H7 (cell line): ENCODE data around the gene ZNF598. TPM values are rescaled to one million over a fixed set of nuclear protein-coding genes. Genes with fewer than 3 reads are reported as not detected.

Experiments used
- total RNA-seq: library from RNA; depleted of rRNA; stranded (reverse); fragments of >200 nt; shearing (Covaris generic); gene quantifications from 2 replicates; pipeline ENCODE4 v1.2.3, GENCODE V29; 2014; rRNA removed

Gene ZNF598
- total RNA-seq, 1 experiment from 2014 or later = 28.4 TPM

Other genes with a start within 250 kb of the ZNF598 start
- gene NME3, start 238.3 kb downstream of the ZNF598 start, total RNA-seq = 147 and 179 TPM in 2 replicates
- gene EME2, start 237.0 kb downstream of the ZNF598 start, total RNA-seq = 12.7 and 15.3 TPM in 2 replicates
- 304 and 324 TPM in 2 replicates for gene MRPS34, start 236.7 kb downstream of the ZNF598 start, total RNA-seq
- 43.3 and 60.4 TPM in 2 replicates for gene SPSB3, start 227.2 kb downstream of the ZNF598 start, total RNA-seq
- 138 and 152 TPM in 2 replicates for gene NUBP2, start 226.9 kb downstream of the ZNF598 start, total RNA-seq
- not detected in 2 replicates for gene IGFALS, start 216.1 kb downstream of the ZNF598 start, total RNA-seq
- gene HAGH, start 183.0 kb downstream of the ZNF598 start, total RNA-seq = 45.6 and 51.8 TPM in 2 replicates
- 18.2 and 26.1 TPM in 2 replicates for gene FAHD1, start 182.6 kb downstream of the ZNF598 start, total RNA-seq
- 6.4 and 7.9 TPM in 2 replicates for gene MEIOB, start 137.7 kb downstream of the ZNF598 start, total RNA-seq
- not detected in 2 replicates for gene HS3ST6, start 91.4 kb downstream of the ZNF598 start, total RNA-seq
- 13.2 and 16.1 TPM in 2 replicates for gene MSRB1, start 66.6 kb downstream of the ZNF598 start, total RNA-seq
- gene RPL3L, start 55.1 kb downstream of the ZNF598 start, total RNA-seq = 0.44 TPM in 1 of 2 replicates, not detected in the other
- gene NDUFB10, start 50.3 kb downstream of the ZNF598 start, total RNA-seq = 305 and 403 TPM in 2 replicates
- 4,719 and 5,018 TPM in 2 replicates for gene RPS2, start 45.0 kb downstream of the ZNF598 start, total RNA-seq
- not detected in 2 replicates for gene RNF151, start 43.0 kb downstream of the ZNF598 start, total RNA-seq
- 91.7 and 104 TPM in 2 replicates for gene TBL3, start 37.8 kb downstream of the ZNF598 start, total RNA-seq
- gene NOXO1, start 28.4 kb downstream of the ZNF598 start, total RNA-seq = 1.3 TPM in 1 of 2 replicates, not detected in the other
- gene GFER, start 25.6 kb downstream of the ZNF598 start, total RNA-seq = 75.1 and 77.8 TPM in 2 replicates
- gene SYNGR3, start 19.9 kb downstream of the ZNF598 start, total RNA-seq = 38.6 and 60.0 TPM in 2 replicates
- gene NPW, start 10.0 kb upstream of the ZNF598 start, total RNA-seq = 2.0 and 2.3 TPM in 2 replicates
- 14.0 and 17.1 TPM in 2 replicates for gene NHERF2, start 17.1 kb upstream of the ZNF598 start, total RNA-seq
- gene NTHL1, start 38.0 kb upstream of the ZNF598 start, total RNA-seq = 104 and 108 TPM in 2 replicates
- gene TSC2, start 38.2 kb upstream of the ZNF598 start, total RNA-seq = 37.6 and 42.6 TPM in 2 replicates
- 45.6 and 64.4 TPM in 2 replicates for gene PKD1, start 126.1 kb upstream of the ZNF598 start, total RNA-seq
- 9.2 and 10.7 TPM in 2 replicates for gene RAB26, start 138.8 kb upstream of the ZNF598 start, total RNA-seq
- gene TRAF7, start 146.0 kb upstream of the ZNF598 start, total RNA-seq = 147 and 153 TPM in 2 replicates
- gene CASKIN1, start 186.8 kb upstream of the ZNF598 start, total RNA-seq = 1.5 and 2.0 TPM in 2 replicates
- gene MLST8, start 195.6 kb upstream of the ZNF598 start, total RNA-seq = 25.4 and 28.6 TPM in 2 replicates
- 3.9 and 7.4 TPM in 2 replicates for gene BRICD5, start 201.0 kb upstream of the ZNF598 start, total RNA-seq
- gene PGP, start 205.0 kb upstream of the ZNF598 start, total RNA-seq = 42.5 and 57.4 TPM in 2 replicates
- 33.4 and 36.8 TPM in 2 replicates for gene E4F1, start 213.8 kb upstream of the ZNF598 start, total RNA-seq
- 0.48 and 0.69 TPM in 2 replicates for gene DNASE1L2, start 226.6 kb upstream of the ZNF598 start, total RNA-seq
- gene ECI1, start 241.8 kb upstream of the ZNF598 start, total RNA-seq = 115 and 122 TPM in 2 replicates